ENCODE results near the gene CAPN7.

CAPN7 gene

GRCh38 chr3:15220056-15220455 is 14.0 kb downstream of the CAPN7 start:
- DNase-seq (ENCODE audit: low read depth), result no peak
- TF ChIP-seq CTCF (IDR thresholded peaks at IDR 0.05; ENCODE audit: low read depth, low read length, missing control alignments), result no peak
- H3K4me3 ChIP-seq (ENCODE audit: low read depth, low read length), result no peak overlapping the region

- TF ChIP-seq CTCF (IDR thresholded peaks at IDR 0.05; ENCODE audit: low read depth, low read length, missing control alignments), result no peak
- DNase-seq (ENCODE audit: low read depth), result no peak
- H3K4me3 ChIP-seq (ENCODE audit: low read depth, low read length), result no peak overlapping the region
Measured at GRCh38 chr3:15220661-15221060, 14.6 kb downstream of the CAPN7 start.

GRCh38 chr3:15221574-15222217 is 15.7 kb downstream of the CAPN7 start:
- no peak overlapping the region for H3K4me3 ChIP-seq (ENCODE audit: low read depth, low read length)
- DNase-seq (ENCODE audit: low read depth), result no peak
- no peak for TF ChIP-seq CTCF (IDR thresholded peaks at IDR 0.05; ENCODE audit: low read depth, low read length, missing control alignments)

- no peak for DNase-seq (ENCODE audit: low read depth)
- no peak overlapping the region for H3K4me3 ChIP-seq (ENCODE audit: low read depth, low read length)
- no peak for TF ChIP-seq CTCF (IDR thresholded peaks at IDR 0.05; ENCODE audit: low read depth, low read length, missing control alignments)
Measured at GRCh38 chr3:15223685-15224572, 17.9 kb downstream of the CAPN7 start.

GRCh38 chr3:15228147-15228546 is 22.1 kb downstream of the CAPN7 start:
- TF ChIP-seq CTCF (IDR thresholded peaks at IDR 0.05; ENCODE audit: low read depth, low read length, missing control alignments), result no peak
- no peak for DNase-seq (ENCODE audit: low read depth)
- H3K4me3 ChIP-seq (ENCODE audit: low read depth, low read length), result no peak overlapping the region

- TF ChIP-seq CTCF (IDR thresholded peaks at IDR 0.05; ENCODE audit: low read depth, low read length, missing control alignments), result no peak
- H3K4me3 ChIP-seq (ENCODE audit: low read depth, low read length), result no peak overlapping the region
- no peak for DNase-seq (ENCODE audit: low read depth)
Measured at GRCh38 chr3:15229262-15229661, 23.2 kb downstream of the CAPN7 start.

Data from GM12864 (cell line).